Superior temporal gyrus (tissue), 1 donor: ENCODE data around the gene ANKRD2.
A peak's percentile ranks its signal among the peaks of the same experiment; 100 is the strongest.
"Not testable (repeated sequence)": the region's sequence is repeated elsewhere in the genome, so short reads cannot be mapped to it uniquely, and the experiment has no call there.

Experiments
- DNase-seq: peaks from one replicate; pipeline ENCODE4 v3.0.0-alpha.2; 2016; ENCODE audit errors: extremely low spot score

Gene ANKRD2, protein sequence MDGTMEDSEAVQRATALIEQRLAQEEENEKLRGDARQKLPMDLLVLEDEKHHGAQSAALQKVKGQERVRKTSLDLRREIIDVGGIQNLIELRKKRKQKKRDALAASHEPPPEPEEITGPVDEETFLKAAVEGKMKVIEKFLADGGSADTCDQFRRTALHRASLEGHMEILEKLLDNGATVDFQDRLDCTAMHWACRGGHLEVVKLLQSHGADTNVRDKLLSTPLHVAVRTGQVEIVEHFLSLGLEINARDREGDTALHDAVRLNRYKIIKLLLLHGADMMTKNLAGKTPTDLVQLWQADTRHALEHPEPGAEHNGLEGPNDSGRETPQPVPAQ

DNA sequence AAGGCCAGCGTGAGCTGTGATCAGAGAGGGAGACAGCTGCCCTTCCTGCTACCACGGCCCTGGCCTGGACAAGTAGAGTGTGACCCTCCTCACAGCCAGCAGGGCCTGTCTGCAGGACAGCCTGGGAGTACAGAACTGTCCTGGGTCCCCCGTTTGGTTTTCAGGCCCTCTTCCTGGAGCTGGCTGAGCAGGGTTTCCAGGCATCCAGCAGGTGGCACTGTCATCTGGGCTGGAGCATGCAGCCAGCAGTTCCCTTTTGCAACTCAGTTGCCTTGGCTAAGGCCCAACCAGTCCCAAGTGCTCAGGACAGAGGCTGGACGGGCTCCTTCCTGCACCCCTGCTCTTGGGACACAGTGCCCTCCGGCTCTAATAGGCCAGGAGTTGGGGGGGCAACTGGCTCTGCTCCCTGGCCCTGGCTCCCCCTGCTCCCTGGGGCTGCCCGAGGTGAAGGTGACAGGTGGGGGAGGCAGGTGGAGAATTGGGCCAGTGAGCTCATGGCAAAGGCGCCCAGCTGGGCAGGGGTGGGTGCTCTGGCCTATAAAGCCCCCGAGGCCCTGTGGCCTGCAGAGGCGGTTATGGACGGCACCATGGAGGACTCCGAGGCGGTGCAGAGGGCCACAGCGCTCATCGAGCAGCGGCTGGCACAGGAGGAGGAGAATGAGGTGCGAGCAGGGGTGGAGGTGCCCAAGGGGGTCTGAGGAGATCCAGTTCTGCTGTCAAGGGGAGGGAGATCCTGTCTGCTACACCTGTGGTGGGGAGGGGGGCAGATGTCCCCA is at the start of gene ANKRD2:
Gene ANKRD2 (plus strand): TSS at position 566 of the 776 bp plus-strand sequence. CDS start 10 bp downstream, at position 576.
- peak; percentile 85 for DNase-seq

DNA sequence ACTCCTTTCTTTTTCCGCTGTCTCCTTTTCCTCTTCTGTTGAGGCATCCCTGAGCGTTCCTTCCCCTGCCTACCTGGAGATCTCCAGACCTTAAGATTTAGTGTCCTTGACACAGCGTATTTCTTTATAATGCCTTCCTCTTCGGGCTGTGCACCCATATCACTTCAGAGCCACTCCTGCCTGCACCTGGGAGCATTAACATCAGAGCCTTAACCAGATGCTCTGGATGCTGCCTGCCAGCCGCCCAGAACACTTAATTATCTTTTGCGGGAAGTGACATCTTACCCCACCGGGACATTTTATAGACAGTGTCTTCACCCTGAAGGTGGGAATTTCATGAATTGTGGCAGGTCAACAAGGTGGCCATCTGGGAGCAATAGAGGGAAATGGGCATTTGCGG is 49.6 kb upstream of the ANKRD2 start:
- DNase-seq: no peak

DNA sequence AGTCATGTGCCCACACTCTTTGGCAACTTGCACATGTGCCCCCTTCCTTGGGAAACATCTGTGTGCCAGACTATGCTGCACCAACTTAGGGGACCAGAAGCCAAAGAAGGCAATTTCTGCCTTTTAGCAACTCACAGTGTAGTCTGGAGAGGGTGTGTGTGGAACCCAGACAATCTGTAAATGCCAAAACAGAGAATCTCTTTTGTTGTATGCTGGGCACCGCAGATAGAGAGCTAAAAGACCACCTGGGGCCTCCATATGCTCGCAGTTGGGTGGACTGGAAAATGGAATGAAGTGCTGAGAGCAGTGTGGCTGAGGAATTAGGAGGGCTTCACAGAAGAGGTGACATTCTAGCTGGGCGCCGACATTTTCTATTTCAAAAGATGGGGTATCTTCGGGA is 47.5 kb upstream of the ANKRD2 start:
- DNase-seq: no peak

DNA sequence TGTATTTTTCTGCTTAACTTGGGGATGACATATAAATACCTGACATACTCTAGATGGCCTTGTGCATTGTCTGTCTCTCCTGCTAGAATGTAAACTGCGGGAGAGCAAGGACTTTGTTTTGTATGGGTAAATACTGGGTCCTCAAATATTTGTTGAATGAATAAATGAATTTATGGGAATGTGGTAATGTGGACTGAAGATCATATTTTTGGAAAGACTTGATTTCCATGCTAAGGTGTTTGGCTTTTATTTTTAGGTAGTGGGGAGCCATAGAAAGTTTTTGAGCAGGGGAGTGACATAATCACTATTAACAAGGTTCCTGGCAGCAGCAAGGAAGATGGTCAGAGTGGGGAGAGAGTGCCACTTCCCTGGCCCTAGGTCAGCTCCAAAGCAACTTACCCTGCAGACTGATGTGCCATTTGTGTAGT is 46.9 kb upstream of the ANKRD2 start:
- no peak for DNase-seq

DNA sequence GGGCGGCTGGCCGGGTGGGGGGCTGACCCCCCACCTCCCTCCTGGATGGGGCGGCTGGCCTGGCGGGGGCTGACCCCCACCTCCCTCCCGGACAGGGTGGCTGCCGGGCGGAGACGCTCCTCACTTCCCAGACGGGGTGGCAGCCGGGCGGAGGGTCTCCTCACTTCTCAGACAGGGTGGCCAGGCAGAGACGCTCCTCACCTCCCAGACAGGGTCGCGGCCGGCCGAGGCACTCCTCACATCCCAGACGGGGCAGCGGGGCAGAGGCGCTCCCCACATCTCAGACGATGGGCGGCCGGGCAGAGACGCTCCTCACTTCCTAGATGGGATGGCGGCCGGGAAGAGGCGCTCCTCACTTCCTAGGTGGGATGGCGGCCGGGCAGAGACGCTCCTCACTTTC is 43.7 kb upstream of the ANKRD2 start:
- not testable (repeated sequence) for DNase-seq

DNA sequence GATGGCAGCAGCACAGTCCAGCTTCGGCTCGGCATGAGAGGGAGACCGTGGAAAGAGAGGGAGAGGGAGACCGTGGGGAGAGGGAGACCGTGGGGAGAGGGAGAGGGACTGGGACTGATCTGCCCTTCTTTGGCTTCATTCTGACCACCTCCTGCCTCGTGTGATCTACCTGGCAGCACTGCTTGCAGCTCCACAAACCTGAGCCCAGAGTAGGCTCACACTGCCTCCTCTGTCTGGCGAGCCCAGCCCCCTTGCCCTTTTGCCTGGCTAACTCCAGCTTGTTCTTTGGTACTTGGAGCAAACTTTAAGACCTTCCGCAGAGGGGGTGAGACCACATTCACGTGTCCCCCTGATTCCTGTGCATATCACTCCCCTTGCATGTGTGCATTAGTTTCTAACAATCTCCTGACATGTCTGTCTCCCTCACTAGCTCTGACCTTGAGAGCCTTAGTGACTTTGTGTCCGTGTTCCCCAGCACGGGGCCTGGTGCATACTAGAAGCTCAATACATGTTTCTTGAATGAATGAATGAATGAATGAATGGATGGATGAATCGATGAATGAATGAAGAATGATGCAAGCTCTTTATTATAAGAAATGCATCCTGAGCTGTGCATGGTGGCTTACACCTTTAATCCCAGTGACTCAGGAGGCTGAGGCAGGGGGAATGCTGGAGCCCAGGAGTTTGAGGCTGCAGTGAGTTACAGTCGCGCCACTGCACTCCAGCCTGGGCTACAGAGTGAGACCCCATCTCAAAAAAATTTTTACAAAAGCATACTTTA is 42.7 kb upstream of the ANKRD2 start:
- DNase-seq: no peak

DNA sequence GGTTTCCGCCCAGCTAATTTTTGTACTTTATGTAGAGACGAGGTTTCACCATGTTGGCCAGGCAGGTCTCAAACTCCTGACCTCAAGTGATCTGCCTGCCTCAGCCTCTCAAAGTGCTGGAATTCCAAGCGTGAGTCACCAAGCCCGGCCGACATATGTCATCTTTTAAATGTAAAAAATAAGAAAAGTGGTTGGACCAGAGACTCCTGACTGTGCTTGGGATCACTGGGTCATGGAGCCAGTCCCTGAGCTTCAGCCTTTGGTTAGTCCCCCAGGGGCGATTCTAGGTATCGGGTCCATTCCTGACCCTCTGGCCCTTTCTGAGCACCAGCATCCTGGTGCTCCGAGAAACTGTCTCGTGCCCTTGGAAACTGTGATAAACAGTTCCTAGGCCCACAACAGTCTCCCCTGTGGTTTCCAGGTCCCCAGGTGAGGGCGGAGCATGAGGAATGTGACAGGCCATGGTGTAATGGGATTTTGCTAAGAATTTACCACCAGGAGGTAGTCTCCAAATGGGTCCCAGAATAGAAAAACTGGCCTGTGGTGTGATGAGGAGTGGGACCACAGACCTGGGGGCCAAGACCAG is 41.1 kb upstream of the ANKRD2 start:
- no peak for DNase-seq

DNA sequence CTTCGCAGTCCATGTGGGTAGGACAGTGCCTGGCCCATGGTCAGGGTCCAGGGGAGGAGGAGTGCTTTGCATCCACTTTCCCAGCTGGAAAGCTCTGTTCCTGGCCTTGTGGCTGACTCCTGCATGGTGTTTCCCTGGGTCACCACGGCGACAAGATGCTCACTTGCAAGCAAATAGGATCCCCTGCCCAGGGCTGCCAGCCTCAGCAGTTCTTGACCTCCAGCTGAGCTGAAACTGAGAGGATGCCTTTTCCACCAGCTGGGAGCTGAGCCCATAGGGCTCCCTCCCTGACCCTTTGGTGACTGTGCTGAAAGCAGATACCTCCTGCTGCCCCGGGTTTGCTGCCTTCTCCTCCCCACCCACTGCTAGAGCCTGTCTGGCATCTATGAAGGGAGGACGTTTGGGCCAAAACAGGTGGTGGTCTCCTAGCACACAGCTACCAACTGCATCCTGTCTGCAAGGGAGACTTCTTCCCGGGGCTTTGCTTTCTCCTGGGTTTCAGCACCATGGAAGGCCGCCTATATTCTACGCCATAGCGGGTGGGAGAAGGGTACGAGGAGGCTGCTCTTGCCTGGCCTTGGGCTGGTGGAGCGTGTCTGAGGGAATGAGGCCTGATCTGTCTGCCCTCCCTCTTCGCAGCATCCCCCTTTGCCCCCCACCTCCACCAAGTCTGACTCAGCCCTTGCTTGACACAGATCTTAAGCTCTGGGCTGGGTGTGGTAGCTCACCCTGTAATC is 39.5 kb upstream of the ANKRD2 start:
- DNase-seq: no peak

DNA sequence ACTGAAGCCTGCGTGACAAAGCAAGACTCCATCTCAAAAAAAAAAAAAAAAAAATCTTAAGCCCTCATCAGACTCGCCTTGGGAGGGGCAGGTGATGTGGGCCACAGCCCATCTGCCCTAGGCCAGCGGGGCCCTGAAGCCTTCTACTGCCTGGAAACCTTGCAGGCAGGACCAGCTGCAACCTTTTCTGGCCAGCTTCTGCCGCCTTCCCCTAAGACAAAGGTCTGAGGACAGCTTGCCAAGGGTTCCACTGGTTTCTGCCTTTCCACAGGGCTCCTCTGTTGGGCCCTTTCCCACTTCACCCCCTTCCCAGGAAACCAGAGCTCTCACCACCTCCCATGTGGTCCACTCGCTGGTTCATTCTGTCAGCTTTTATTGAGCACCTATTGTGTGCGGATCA is 38.7 kb upstream of the ANKRD2 start:
- no peak for DNase-seq

DNA sequence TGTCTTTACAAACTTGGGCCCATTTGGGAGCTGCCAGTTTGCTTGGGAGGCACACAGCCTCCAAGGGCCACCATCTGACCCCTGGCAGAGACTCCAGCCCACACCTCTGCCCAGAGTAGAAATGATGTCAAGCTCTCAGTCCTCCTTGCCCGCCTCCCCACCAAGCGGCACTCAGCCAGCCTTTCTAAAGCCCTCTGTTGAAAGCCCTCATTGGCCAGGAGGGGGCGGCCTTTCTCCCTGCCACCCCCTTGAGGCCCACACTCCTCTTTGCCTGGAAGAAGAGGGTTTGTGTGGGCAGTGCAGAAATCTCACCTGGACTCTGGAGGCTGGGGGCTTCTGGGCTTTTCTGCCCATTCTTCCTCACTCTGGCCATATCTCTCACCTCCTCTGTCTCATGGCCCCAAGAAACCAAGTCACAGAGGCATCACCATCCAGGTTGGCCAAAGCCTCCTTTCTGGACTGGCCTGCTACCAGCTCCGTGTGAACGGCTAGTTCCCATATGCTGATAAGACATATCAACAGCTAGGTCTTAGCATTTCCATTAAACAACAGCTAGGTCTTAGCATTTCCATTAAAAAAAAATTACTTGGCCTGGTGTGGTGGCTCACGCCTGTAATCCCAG is 37.7 kb upstream of the ANKRD2 start:
- DNase-seq: no peak

DNA sequence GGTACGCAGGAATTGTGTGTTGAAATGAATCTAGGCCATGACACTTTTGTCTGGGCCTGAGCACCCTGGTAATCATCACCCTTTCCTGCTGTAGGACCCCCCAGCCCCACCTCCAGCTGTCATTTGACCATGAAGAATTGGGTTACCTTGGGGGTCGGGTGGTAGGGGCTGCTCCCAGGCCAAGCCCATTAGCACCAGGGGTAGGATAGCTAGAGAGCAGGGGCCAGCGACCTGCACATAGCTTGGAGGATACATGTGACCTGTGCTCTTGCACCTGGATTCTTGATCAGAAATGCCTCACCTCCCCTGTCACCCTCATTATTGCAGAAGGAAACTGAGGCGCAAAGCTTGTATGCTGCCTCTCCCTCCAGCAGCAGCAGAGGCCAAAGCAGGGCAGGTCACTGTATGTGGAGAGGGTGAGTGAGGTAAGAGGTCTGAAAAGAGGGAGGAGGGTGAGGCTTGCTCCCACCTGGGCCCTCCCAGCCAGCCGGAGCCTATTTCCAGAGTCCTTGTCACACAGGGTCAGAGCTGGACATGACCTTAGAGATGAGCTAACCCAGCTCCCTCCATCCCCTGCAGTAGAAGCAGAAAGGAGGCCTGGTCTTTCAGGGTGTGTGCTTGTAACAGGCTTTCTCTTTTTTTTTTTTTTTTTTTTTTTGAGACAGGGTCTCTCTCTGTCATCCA is 35.3 kb upstream of the ANKRD2 start:
- DNase-seq: no peak

DNA sequence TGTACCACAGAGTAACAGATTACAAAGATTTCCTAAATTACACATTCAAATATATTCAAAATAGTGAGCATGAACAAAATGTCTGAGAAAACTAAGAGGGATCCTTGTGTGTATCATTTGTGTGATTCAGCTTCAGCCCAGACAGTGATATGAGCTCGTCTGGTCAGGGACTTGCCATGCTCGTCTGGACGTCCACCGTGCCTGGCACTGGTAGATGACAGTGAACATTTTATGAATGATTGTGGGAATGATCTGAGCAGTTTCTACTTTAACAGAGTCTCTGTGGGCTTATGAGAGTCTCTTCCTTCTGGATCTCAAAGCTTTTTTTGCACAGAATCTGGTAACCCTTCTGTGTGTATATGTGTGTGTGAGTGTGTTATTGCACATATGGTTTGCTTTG is 34.2 kb upstream of the ANKRD2 start:
- peak; percentile 38 for DNase-seq

DNA sequence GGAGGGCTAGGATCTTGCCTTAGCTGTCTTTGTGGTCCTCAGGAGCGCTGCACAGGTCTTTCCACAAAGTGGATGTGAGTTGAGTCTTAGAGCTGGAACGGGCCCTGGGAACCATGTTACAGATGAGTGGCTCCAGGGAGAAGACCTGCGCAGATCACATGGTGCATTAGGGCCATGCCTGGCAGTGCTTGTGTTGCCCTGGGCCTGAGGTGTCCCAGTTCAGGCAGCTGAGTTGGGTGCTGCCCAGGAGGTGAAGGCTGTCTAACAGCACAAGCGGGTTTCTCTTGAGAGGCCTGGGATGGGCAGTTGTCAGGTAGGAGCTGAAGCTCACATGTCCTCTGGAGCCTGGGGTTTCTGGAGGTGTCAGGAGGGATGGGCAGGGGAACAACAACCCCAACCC is 33.7 kb upstream of the ANKRD2 start:
- DNase-seq: no peak

DNA sequence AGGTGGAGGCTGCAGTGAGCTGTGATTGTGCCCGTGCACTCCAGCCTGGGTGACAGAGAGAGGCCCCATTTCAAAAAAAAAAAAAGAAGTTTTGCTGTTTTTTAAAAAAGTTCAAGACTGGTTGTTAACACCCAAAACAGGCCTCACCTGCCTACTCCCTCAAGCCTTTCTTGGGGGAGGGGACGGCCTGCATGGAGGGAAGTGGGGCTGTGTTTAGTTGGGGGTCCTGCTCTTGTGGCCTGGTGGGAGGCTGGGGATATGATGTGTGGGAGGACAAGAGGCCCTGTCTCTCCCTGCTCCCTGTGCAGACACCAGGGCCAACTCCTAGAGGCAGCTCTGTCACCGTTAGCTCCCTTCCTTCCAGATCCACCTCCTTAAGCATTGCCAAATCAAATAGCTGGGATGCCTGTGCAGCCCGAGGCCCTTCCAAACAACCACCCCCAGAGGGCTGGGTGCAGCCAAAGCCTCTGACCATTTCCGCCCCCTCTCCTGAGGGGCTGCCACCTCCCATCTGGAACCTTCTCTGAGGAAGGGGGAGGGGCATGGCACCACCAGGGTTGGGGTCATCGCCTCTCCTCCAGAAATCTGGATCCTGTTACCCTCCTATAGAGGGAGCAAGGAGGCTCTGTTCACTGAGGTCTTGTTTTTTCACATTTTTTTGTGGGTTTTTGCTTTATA is 32.9 kb upstream of the ANKRD2 start:
- no peak for DNase-seq

DNA sequence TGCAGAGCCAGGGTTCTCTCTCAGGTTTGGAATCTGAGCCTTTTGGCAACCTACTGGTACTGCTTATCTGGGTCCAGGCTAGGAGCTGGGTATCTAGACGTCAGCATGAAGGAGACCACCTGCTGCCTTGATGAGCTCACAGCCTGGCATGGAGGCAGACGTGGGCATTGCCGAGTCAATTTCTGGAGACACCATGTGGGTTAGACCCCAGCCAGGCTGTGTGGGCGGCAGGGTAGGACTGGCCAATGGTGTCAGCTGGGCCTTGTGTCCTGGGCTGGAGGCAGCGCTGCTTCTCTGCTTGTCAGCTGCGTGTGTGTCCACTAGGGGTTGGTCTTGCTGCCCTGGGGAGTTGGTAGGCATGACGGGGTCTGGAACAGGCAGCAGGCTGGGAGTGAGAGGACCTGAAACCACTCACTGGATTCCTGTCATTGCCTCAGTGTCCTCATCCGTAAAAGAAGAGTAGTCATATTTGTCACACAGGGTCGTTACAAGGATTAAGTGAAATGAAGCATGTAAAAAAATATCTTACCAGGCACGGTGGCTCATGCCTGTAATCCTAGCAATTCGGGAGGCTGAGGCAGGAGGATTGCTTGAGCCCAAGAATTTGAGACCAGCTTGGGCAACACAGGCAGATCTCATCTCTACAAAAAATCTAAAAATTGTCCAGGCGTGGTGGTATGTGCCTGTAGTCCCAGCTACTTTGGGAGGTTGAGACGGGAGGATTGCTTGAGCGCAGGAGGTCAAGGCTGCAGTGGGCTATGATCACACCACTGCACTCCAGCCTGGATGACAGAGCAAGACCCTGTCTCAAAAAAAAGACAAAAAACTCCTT is 31.7 kb upstream of the ANKRD2 start:
- DNase-seq: no peak

DNA sequence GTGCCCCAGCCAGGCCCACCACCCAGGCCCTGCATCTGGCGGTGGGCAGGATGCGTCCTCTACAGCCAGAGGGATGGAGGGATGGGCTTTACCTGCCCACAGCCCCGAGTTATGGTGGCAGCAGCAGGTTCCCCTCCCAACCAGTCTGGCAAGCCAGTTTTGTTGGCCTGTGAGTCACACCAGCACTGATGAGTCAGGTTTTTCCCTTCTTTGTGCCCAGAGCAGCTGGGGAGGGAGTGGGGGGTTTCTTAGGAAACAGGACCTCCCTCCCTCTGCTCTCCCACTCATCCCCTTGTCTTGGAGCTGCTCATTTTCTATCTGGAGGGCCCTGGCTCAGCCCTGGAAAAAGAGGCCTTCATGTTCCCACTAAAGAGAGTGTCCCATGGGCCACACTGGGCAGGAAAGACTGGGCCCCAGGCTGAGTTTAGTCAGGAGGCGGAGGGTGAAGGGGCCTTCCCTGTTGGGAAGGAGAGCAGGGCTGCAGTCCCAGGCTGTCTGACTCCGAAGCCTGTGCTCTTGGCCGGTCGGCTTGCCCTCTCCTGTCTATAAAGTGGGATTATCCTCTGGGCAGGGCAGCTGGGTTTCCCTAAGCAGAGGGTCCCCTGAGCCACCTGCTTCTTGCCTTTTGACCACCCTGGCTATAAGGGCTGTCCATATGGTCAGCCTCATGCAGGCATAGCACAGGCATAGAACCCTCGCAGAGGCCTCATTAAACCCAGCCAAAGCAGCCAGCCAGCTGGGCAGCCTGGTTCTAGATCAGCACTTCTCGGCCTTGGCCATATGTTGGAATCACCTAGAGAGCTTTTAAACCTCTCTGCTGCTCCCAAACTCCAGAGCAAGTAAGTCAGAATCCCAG is 30.2 kb upstream of the ANKRD2 start:
- peak; percentile 71 for DNase-seq

DNA sequence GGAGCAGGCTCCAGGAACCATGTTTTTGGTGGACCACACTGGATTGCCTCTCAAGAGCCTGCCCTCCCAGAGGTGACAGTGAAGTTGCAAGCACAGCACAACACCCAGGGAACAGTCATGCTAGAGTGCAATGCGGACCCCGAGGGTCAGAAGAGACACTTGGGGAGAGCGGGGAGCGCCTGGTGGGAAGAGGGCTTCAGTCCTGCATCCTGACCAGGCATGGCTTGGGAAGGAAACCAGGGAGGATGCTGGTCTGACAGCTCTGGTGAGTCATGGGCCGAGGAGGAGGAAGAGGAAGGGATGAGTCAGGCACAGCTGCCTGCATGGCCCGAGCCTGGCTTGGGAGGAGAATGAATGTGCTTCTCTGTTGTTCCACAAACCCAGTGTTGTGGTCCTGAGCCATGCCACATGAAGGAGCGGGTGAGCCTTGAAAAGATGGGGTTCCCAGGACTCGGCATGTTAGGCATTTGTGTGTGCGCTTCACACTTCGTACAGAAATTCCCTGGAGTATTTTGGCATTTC is 29.5 kb upstream of the ANKRD2 start:
- peak; percentile 94 for DNase-seq
